Loucy (cell line): Measurements from ENCODE around the gene ST6GALNAC1.

Experiments
- H2AFZ ChIP-seq: fragments of 200-600 bp; sonication (generic); 2 replicates; pipeline ENCODE4 v1.6.0; 2016; ENCODE audit warnings: antibody characterized with exemption, mild to moderate bottlenecking, low read length, moderate library complexity
- H3F3A ChIP-seq: fragments of 200-600 bp; 2 replicates; pipeline ENCODE4 v1.6.0; 2016; ENCODE audit warnings: antibody characterized with exemption, low read depth, mild to moderate bottlenecking
- H3K27me3 ChIP-seq: fragments of 200-600 bp; sonication (generic); 2 replicates; pipeline ENCODE4 v1.6.1; 2014; ENCODE audit warnings: low read length, mild to moderate bottlenecking; ENCODE audit not compliant: insufficient read depth, poor library complexity, severe bottlenecking
- H3K36me3 ChIP-seq: fragments of 200-600 bp; sonication (generic); 2 replicates; pipeline ENCODE4 v1.6.1; 2016; ENCODE audit warnings: low read length; ENCODE audit not compliant: insufficient read depth
- H3K4me1 ChIP-seq: fragments of 200-600 bp; sonication (generic); 2 replicates; pipeline ENCODE4 v1.5.1; 2014; ENCODE audit warnings: low read length, mild to moderate bottlenecking; ENCODE audit not compliant: insufficient read depth, poor library complexity, severe bottlenecking
- H3K4me2 ChIP-seq: fragments of 200-600 bp; sonication (generic); 2 replicates; pipeline ENCODE4 v1.6.0; 2014; ENCODE audit warnings: antibody characterized with exemption, low read length, low read depth, mild to moderate bottlenecking; ENCODE audit not compliant: poor library complexity, severe bottlenecking
- H3K4me3 ChIP-seq: fragments of 200-600 bp; sonication (generic); 2 replicates; pipeline ENCODE4 v1.5.1; 2014; ENCODE audit warnings: low read length, mild to moderate bottlenecking, mixed read lengths; ENCODE audit not compliant: poor library complexity, severe bottlenecking
- H3K79me2 ChIP-seq: fragments of 200-600 bp; sonication (generic); 2 replicates; pipeline ENCODE4 v1.6.1; 2014; ENCODE audit warnings: low read length; ENCODE audit not compliant: insufficient read depth
- H3K9ac ChIP-seq: fragments of 200-600 bp; sonication (generic); 2 replicates; pipeline ENCODE4 v1.6.0; 2014; ENCODE audit warnings: mild to moderate bottlenecking, low read depth, low read length, moderate library complexity; ENCODE audit not compliant: poor library complexity, severe bottlenecking
- H3K9me2 ChIP-seq: fragments of 200-600 bp; sonication (generic); replicated peaks from 2 replicates; pipeline ENCODE4 v1.6.1; 2016; ENCODE audit warnings: low read depth, low read length, mixed read lengths
- H3K9me3 ChIP-seq: fragments of 200-600 bp; sonication (generic); 2 replicates; pipeline ENCODE4 v1.6.1; 2014; ENCODE audit warnings: mild to moderate bottlenecking, antibody characterized with exemption, low read length, low read depth; ENCODE audit not compliant: insufficient read depth
- H4K20me1 ChIP-seq: fragments of 200-600 bp; sonication (generic); 2 replicates; pipeline ENCODE4 v1.6.0; 2014; ENCODE audit warnings: antibody characterized with exemption, low read length, mild to moderate bottlenecking; ENCODE audit not compliant: insufficient read depth, poor library complexity, severe bottlenecking
- CTCF ChIP-seq: fragments of 200-600 bp; sonication (generic); conservative IDR thresholded peaks from 2 replicates; pipeline ENCODE4 v1.5.1; 2014; ENCODE audit warnings: mild to moderate bottlenecking, antibody characterized with exemption, low read length
- EZH2phosphoT487 ChIP-seq: fragments of 200-600 bp; IDR thresholded peaks from 2 replicates; pipeline ENCODE4 v1.6.1; 2018; ENCODE audit warnings: antibody characterized with exemption, mild to moderate bottlenecking, moderate library complexity, borderline replicate concordance

Gene ST6GALNAC1

DNA sequence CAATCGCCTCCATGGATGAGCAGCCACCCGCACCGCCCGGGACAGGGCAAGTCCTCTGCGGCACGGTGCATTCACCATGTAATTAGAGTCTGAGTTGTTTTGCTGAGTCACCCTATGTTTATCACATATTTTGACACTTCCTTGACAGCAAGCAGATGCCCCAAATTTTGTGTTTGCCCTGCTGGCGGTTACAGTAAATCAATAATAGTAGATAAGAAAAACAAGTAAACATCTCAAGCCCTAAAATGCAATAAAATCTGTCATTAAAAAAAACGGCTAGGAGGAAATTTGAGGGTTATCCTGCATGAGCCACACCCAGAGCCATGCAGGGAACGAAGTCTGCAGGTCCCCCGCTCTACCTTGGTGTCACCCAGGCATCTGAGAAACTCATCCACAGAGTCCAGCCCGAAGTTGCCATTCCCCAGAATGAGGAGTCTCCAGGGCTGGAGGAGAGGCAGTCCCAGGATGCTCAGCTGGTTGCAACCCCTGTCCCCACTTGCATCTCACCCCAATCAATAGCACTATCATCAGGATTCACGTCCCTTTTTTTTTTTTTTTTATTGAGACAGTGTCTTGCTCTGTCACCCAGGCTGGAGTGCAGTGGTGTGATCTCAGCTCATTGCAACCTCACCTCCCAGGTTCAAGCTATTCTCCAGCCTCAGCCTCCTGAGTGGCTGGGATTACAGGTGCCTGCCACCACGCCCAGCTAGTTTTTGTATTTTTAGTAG lies 16.5 kb upstream of the ST6GALNAC1 start:
- Histone ChIP-seq H3K4me2 (no peak overlapping the region), H3K27me3 (no peaks in the 10 kb centered on the region), H2AFZ (peak overlapping the region; percentile 58; the same call in 1 of the 2 replicates), H3K9me3 (no peaks in the 10 kb centered on the region), H3K79me2 (no peaks in the 10 kb centered on the region), H3K4me3 (no peak overlapping the region), H3K9ac (peak overlapping the region; percentile 46), H3K4me1 (peaks cover 16% of the 10 kb centered on the region), H3F3A (no peaks in the 10 kb centered on the region), H4K20me1 (no peaks in the 10 kb centered on the region), H3K9me2 (no peaks in the 10 kb centered on the region), H3K36me3 (no peaks in the 10 kb centered on the region)
- TF ChIP-seq CTCF (no peak), EZH2phosphoT487 (no peak)

GRCh38 chr17:76658242-76658662 lies 14.7 kb upstream of the ST6GALNAC1 start:
- H3K9me3 ChIP-seq, result no peaks in the 10 kb centered on the region
- no peaks in the 10 kb centered on the region for H3F3A ChIP-seq
- H3K9ac ChIP-seq, result no peak overlapping the region
- H3K4me3 ChIP-seq, result no peak overlapping the region
- TF ChIP-seq EZH2phosphoT487, result no peak
- TF ChIP-seq CTCF, result no peak
- H3K27me3 ChIP-seq, result no peaks in the 10 kb centered on the region
- H4K20me1 ChIP-seq, result no peaks in the 10 kb centered on the region
- no peaks in the 10 kb centered on the region for H3K36me3 ChIP-seq
- H3K9me2 ChIP-seq, result no peaks in the 10 kb centered on the region
- H2AFZ ChIP-seq, result peak overlapping the region; percentile 37; the same call in 1 of the 2 replicates
- peaks cover 16% of the 10 kb centered on the region for H3K4me1 ChIP-seq
- no peaks in the 10 kb centered on the region for H3K79me2 ChIP-seq
- H3K4me2 ChIP-seq, result no peak overlapping the region

GRCh38 chr17:76657505-76658241 lies 14.1 kb upstream of the ST6GALNAC1 start:
- peaks cover 16% of the 10 kb centered on the region for H3K4me1 ChIP-seq
- no peak overlapping the region for H3K4me2 ChIP-seq
- H3K36me3 ChIP-seq, result no peaks in the 10 kb centered on the region
- TF ChIP-seq CTCF (no peak), EZH2phosphoT487 (no peak)
- no peak overlapping the region for H3K4me3 ChIP-seq
- H3K9me2 ChIP-seq, result no peaks in the 10 kb centered on the region
- no peaks in the 10 kb centered on the region for H3K27me3 ChIP-seq
- no peaks in the 10 kb centered on the region for H3K79me2 ChIP-seq
- H3K9ac ChIP-seq, result no peak overlapping the region
- H4K20me1 ChIP-seq, result no peaks in the 10 kb centered on the region
- H3F3A ChIP-seq, result no peaks in the 10 kb centered on the region
- H2AFZ ChIP-seq, result peak overlapping the region; percentile 37; the same call in 1 of the 2 replicates
- H3K9me3 ChIP-seq, result no peaks in the 10 kb centered on the region
